AG04449 (cell line): ENCODE results near the gene HES6.

Experiments used
- CTCF ChIA-PET: fragments of 350-600 bp; formaldehyde crosslinking; extraction: SDS; loops from one replicate; lab custom pipeline; 2021; ENCODE audit warnings: antibody characterized with exemption; lab: Yijun Ruan, JAX
- POLR2A ChIA-PET: fragments of 400-600, 350-600 bp; formaldehyde crosslinking; extraction: SDS; loops from one replicate; lab custom pipeline; 2020; ENCODE audit warnings: antibody characterized with exemption, inconsistent platforms; lab: Yijun Ruan, JAX
- DNase-seq: peaks from one replicate; pipeline ENCODE4 v3.0.0-alpha.2; 2010; ENCODE audit warnings: low read depth, low spot score
- H3K4me3 ChIP-seq: 2 replicates; pipeline ENCODE4 v1.5.1; 2011; ENCODE audit warnings: low read depth, mild to moderate bottlenecking, control low read depth, low read length
- CTCF ChIP-seq: IDR thresholded peaks from one replicate; pipeline ENCODE4 v1.5.1; 2011; ENCODE audit warnings: mild to moderate bottlenecking, moderate library complexity, low read length, control low read depth, inconsistent platforms; ENCODE audit not compliant: insufficient read depth; ENCODE audit errors: missing control alignments

Gene HES6

GRCh38 chr2:238267884-238268680 is 28.2 kb upstream of the HES6 start:
- CTCF ChIA-PET = interaction anchor here (0.6 to 15.6 kb wide), 2 partner anchors 22 to 323 kb away, joined by 3 to 223 read pairs; partner anchors contain the start of gene HES6
- H3K4me3 ChIP-seq = no peak overlapping the region
- no peak for DNase-seq
- POLR2A ChIA-PET = no interaction called here
- no peak for TF ChIP-seq CTCF

GRCh38 chr2:238267341-238267710 is 27.5 kb upstream of the HES6 start:
- TF ChIP-seq CTCF = no peak
- POLR2A ChIA-PET = no interaction called here
- H3K4me3 ChIP-seq = no peak overlapping the region
- CTCF ChIA-PET = interaction anchor here (0.6 to 15.6 kb wide), 4 partner anchors 8 to 410 kb away, joined by 3 to 223 read pairs (median 85); partner anchors contain the start of genes HES6 and RAMP1
- DNase-seq = no peak

DNA sequence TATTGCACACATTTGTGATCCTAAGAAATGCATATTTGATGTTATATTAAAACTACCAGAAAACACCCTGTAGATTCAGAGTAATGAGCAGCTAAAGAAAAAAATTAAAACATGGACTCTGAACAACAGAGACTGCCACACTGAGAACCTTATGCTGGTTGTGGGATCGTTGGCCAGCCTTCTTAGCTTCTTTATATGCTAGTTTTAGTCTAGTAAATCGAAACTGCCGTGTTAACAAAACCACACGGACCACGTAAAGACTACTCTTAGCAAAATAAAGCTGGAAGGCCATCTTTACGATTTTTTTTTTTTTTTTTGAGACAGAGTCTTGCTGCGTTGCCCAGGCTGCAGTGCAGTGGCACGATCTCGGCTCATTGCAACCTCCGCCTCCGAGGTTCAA is 25.8 kb upstream of the HES6 start:
- POLR2A ChIA-PET = interaction anchor here (0.7 kb wide), 1 partner anchor 715 kb away, joined by 4 read pairs; no protein-coding TSS in a partner anchor
- CTCF ChIA-PET = interaction anchor here (0.8 to 15.6 kb wide), 15 partner anchors 12 to 520 kb away, joined by 3 to 223 read pairs (median 4); partner anchors contain the start of genes ERFE, HES6, ILKAP and PER2
- no peak for DNase-seq
- no peak for TF ChIP-seq CTCF
- H3K4me3 ChIP-seq = no peak overlapping the region

- ChIA-PET CTCF (interaction anchor here (0.5 to 15.6 kb wide), 31 partner anchors 14 to 752 kb away, joined by 3 to 223 read pairs (median 4); partner anchors contain the start of genes ERFE, HES6, ILKAP and RAMP1), POLR2A (no interaction called here)
- H3K4me3 ChIP-seq = no peak overlapping the region
- TF ChIP-seq CTCF = no peak
- no peak for DNase-seq
Measured at GRCh38 chr2:238264072-238264460, 24.2 kb upstream of the HES6 start.

DNA sequence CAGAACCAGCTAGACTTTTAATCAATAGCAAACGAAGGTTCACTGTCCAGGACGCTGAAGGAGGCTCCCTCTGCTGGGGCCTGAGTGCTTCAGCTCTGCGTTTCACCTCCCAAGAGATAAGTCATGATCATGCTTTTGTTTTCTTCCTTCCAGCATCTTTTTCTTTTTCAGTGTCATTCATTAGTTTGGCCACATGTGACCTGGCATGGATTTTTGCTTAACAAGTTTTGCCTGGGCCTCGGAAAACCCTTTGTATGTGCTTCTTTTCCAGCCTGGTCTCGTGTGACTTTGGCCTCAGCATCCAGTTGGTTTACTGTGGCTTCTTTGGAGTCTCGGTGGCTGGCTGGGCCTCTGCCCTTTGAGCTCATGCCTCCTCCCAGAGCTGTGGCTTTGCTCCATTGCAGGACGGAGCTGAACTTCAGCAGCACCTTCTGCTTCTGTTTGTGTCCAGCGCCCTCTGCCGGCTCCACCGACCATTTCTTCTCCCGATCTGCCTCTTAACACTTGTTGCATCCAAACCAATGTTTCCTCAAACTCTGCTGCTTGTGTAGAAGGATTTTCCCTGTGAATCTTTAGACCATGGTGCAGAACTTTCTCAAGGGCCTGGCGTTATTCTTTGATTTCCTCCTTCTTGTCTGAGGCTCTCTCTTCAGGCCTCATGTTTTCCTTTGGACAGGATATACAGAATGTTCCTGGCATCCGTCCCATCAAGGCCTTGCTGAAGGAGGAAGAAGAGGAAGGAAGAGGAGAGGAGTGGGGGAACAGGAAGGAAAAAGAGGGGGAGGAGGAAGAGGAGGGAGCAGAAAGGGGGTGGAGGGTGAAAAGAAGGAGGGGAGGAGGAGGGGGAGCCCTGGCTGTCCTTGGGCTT is 23.6 kb upstream of the HES6 start:
- POLR2A ChIA-PET = no interaction called here
- peak; percentile 84 for TF ChIP-seq CTCF
- H3K4me3 ChIP-seq = no peak overlapping the region

More for the DNA sequence above, 23.6 kb upstream of the HES6 start:
- DNase-seq = peak; percentile 59
- CTCF ChIA-PET = interaction anchor here (0.5 to 15.6 kb wide), 60 partner anchors 15 to 751 kb away, joined by 3 to 223 read pairs (median 3); partner anchors contain the start of genes ERFE, HES6, ILKAP and KLHL30
